GM18508 (cell line): Measurements from ENCODE around the gene DLG2.

Experiments used
- ATAC-seq: cut with Tn5 transposase; IDR thresholded peaks from one replicate; pipeline ENCODE4 v1.9.1; 2021; ENCODE audit warnings: moderate number of reproducible peaks; ENCODE audit not compliant: insufficient read depth, unreplicated experiment

DLG2 gene

GRCh38 chr11:83676056-83676601, 1951.0 kb downstream of the DLG2 start:
- no peak for ATAC-seq

GRCh38 chr11:83674102-83674896, 1952.8 kb downstream of the DLG2 start:
- ATAC-seq, result no peak

- no peak for ATAC-seq
Measured at GRCh38 chr11:83671289-83671688, 1955.9 kb downstream of the DLG2 start.

GRCh38 chr11:83666149-83666548, 1961.0 kb downstream of the DLG2 start:
- ATAC-seq, result no peak

- no peak for ATAC-seq
Measured at GRCh38 chr11:83663988-83664387, 1963.2 kb downstream of the DLG2 start.

- ATAC-seq, result no peak
Measured at GRCh38 chr11:83663446-83663845, 1963.7 kb downstream of the DLG2 start.

GRCh38 chr11:83662494-83662893, 1964.7 kb downstream of the DLG2 start:
- ATAC-seq, result no peak

- ATAC-seq, result no peak
Measured at GRCh38 chr11:83661491-83662350, 1965.4 kb downstream of the DLG2 start.

- no peak for ATAC-seq
Measured at GRCh38 chr11:83659466-83659865, 1967.7 kb downstream of the DLG2 start.

GRCh38 chr11:83656796-83657330, 1970.3 kb downstream of the DLG2 start:
- ATAC-seq, result no peak

GRCh38 chr11:83655976-83656375, 1971.2 kb downstream of the DLG2 start:
- no peak for ATAC-seq

GRCh38 chr11:83649528-83649855, 1977.7 kb downstream of the DLG2 start:
- ATAC-seq, result no peak

- ATAC-seq, result no peak
Measured at GRCh38 chr11:83648610-83649527, 1978.3 kb downstream of the DLG2 start.

GRCh38 chr11:83645561-83645960, 1981.6 kb downstream of the DLG2 start:
- no peak for ATAC-seq

GRCh38 chr11:83643115-83643514, 1984.0 kb downstream of the DLG2 start:
- no peak for ATAC-seq

- no peak for ATAC-seq
Measured at GRCh38 chr11:83642500-83642899, 1984.6 kb downstream of the DLG2 start.

GRCh38 chr11:83641511-83641910, 1985.6 kb downstream of the DLG2 start:
- ATAC-seq, result no peak

GRCh38 chr11:83639995-83640758, 1987.0 kb downstream of the DLG2 start:
- no peak for ATAC-seq

- no peak for ATAC-seq
Measured at GRCh38 chr11:83635166-83635565, 1992.0 kb downstream of the DLG2 start.
